ENCODE measurements around the gene BABAM2. TPM values are rescaled to one million over a fixed set of nuclear protein-coding genes. Genes with fewer than 3 reads are reported as not detected.

BABAM2 gene
- total RNA-seq (31.8 and 33.3 TPM in 2 replicates), polyA plus RNA-seq (57.8 and 83.3 TPM in 2 replicates)

DNA sequence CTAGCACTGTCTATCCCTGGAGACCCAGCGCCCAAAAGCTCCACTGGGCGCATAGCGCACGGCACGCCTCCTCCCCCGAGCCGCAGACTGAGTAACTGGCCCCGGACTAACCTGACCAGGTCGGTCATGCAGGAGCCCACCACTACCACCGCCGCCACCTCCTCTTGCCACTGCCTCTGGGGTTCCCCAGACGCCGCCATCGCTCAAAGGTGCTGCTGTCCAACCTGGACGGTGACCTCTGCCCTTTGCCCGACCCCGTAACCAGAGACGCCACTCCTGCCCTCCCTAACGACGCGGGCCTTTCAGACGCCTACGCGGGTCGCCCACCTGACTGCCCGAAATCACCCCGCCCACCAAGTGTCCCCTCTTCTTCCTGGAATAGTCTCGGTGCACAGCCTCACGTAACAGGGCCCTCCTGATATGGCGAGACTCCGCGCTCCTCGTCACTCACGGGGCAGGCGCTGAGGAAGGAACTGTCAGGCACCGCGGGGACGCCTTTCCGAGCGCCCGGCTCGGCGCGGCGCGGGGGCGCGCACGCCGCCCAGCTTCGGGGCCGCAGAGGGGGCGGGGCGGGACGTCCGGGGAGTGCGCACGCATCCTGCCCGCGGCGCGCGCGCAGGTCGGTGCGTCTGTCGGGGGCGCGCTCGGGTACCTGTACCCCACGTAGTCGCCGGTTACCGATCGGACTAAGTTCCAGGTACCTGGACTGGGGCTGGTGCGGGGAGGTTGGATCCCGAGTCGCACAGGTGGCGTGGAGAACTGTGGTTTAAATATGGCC, at the start of gene BABAM2, which contains the start of gene RBKS:
TSS of gene BABAM2 (plus strand) at position 584 of the 778 bp plus-strand sequence. CDS start 3,828 bp downstream, outside the sequence.
TSS of gene RBKS (minus strand) at position 242 of the 778 bp plus-strand sequence. CDS start at position 200, 42 bp downstream.
- H3K27ac ChIP-seq = peak within 1 kb of the TSS; percentile 99
- no peaks in the 10 kb centered on the region for H3K36me3 ChIP-seq
- no peaks in the 10 kb centered on the region for H3K27me3 ChIP-seq
- peak; percentile 88 to 90 for DNase-seq (ENCODE audit: low read depth in 1 of 2, low spot score in 1 of 2)
- peaks cover 8% of the 10 kb centered on the region for H3K4me1 ChIP-seq (ENCODE audit: low read depth)
- no peaks in the 10 kb centered on the region for H3K9me3 ChIP-seq (ENCODE audit: low read depth)
- TF ChIP-seq, protein P1, sequence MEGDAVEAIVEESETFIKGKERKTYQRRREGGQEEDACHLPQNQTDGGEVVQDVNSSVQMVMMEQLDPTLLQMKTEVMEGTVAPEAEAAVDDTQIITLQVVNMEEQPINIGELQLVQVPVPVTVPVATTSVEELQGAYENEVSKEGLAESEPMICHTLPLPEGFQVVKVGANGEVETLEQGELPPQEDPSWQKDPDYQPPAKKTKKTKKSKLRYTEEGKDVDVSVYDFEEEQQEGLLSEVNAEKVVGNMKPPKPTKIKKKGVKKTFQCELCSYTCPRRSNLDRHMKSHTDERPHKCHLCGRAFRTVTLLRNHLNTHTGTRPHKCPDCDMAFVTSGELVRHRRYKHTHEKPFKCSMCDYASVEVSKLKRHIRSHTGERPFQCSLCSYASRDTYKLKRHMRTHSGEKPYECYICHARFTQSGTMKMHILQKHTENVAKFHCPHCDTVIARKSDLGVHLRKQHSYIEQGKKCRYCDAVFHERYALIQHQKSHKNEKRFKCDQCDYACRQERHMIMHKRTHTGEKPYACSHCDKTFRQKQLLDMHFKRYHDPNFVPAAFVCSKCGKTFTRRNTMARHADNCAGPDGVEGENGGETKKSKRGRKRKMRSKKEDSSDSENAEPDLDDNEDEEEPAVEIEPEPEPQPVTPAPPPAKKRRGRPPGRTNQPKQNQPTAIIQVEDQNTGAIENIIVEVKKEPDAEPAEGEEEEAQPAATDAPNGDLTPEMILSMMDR (IDR thresholded peaks at IDR 0.05; ENCODE audit: low read depth, low read length) = no peak
- H3K4me3 ChIP-seq = peak within 1 kb of the TSS; percentile 91

GRCh38 chr2:27842894-27843293, 47.6 kb upstream of the BABAM2 start:
- Histone ChIP-seq H3K27me3 (peaks cover 4% of the 10 kb centered on the region), H3K36me3 (no peaks in the 10 kb centered on the region), H3K27ac (no peak overlapping the region), H3K9me3 (ENCODE audit: low read depth) (no peaks in the 10 kb centered on the region), H3K4me1 (ENCODE audit: low read depth) (no peaks in the 10 kb centered on the region), H3K4me3 (no peak overlapping the region)
- TF ChIP-seq, protein P1 (IDR thresholded peaks at IDR 0.05; ENCODE audit: low read depth, low read length) = no peak
- DNase-seq (ENCODE audit: low read depth in 1 of 2, low spot score in 1 of 2) = no peak

- no peak for DNase-seq (ENCODE audit: low read depth in 1 of 2, low spot score in 1 of 2)
- Histone ChIP-seq H3K36me3 (no peaks in the 10 kb centered on the region), H3K4me1 (ENCODE audit: low read depth) (no peaks in the 10 kb centered on the region), H3K4me3 (no peak overlapping the region), H3K27me3 (peaks cover 4% of the 10 kb centered on the region), H3K27ac (no peak overlapping the region), H3K9me3 (ENCODE audit: low read depth) (no peaks in the 10 kb centered on the region)
- TF ChIP-seq, protein P1 (IDR thresholded peaks at IDR 0.05; ENCODE audit: low read depth, low read length) = no peak
Measured at GRCh38 chr2:27843992-27844391, 46.5 kb upstream of the BABAM2 start.

GRCh38 chr2:27844821-27845255, 45.7 kb upstream of the BABAM2 start:
- TF ChIP-seq, protein P1 (IDR thresholded peaks at IDR 0.05; ENCODE audit: low read depth, low read length) = no peak
- Histone ChIP-seq H3K36me3 (no peaks in the 10 kb centered on the region), H3K4me3 (no peak overlapping the region), H3K27me3 (peaks cover 4% of the 10 kb centered on the region), H3K9me3 (ENCODE audit: low read depth) (no peaks in the 10 kb centered on the region), H3K4me1 (ENCODE audit: low read depth) (no peaks in the 10 kb centered on the region), H3K27ac (no peak overlapping the region)
- DNase-seq (ENCODE audit: low read depth in 1 of 2, low spot score in 1 of 2) = no peak

DNA sequence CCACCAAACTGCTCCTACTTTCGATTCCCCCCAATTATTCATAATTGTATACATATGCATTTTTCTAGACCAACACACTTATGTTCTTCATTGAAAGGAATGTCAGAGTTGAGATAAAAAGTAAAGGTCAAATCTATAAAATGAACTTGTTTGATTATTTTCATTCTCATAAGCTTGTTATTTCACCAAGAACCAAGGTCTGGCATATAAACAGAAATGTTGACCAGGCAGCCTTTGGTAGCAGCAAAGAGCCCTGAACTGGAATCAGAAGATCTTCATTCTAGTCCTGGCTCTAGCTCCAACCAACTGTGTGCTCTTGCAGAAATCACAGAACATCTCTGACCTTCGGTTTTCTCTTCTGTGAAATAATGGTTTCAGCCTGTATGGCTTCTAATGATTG, 43.2 kb upstream of the BABAM2 start:
- Histone ChIP-seq H3K9me3 (ENCODE audit: low read depth) (no peaks in the 10 kb centered on the region), H3K27me3 (peaks cover 4% of the 10 kb centered on the region), H3K36me3 (no peaks in the 10 kb centered on the region), H3K4me1 (ENCODE audit: low read depth) (no peaks in the 10 kb centered on the region), H3K27ac (no peak overlapping the region), H3K4me3 (no peak overlapping the region)
- TF ChIP-seq, protein P1 (IDR thresholded peaks at IDR 0.05; ENCODE audit: low read depth, low read length) = no peak
- no peak for DNase-seq (ENCODE audit: low read depth in 1 of 2, low spot score in 1 of 2)
